Activated T-cell treated with anti-CD3 and anti-CD28 coated beads, Interleukin-2, amount 50 U/mL, for 72 hours (primary cell): ENCODE results near the gene HIVEP3. TPM values are rescaled to one million over a fixed set of nuclear protein-coding genes. Genes with fewer than 3 reads are reported as not detected.

Experiments
- ATAC-seq, 2 donors: fragments of 150-1000 bp; cut with Tn5 transposase; replicated peaks in 1 of 2; 2 replicates each; pipeline ENCODE4 v1.10.0; 2021; ENCODE audit warnings: moderate library complexity in 2 of 2, mild to moderate bottlenecking in 1 of 2
- DNase-seq, 2 donors: peaks; one replicate each; pipeline ENCODE4 v3.0.0; 2021 to 2022; ENCODE audit warnings: mixed read lengths in 1 of 2
- H3K27ac Mint-ChIP-seq: one replicate; pipeline ENCODE4 v1.8.0; 2022; ENCODE audit warnings: mild to moderate bottlenecking, moderate library complexity, mixed read lengths
- H3K27me3 Mint-ChIP-seq: one replicate; pipeline ENCODE4 v1.8.0; 2022; ENCODE audit warnings: low read depth, mixed read lengths
- H3K36me3 Mint-ChIP-seq, 2 donors: one replicate each; pipeline ENCODE4 v1.8.0; 2022; ENCODE audit warnings: mixed read lengths in 2 of 2, mild to moderate bottlenecking in 1 of 2; ENCODE audit not compliant: insufficient read depth in 2 of 2
- H3K4me1 Mint-ChIP-seq: one replicate; pipeline ENCODE4 v1.8.0; 2022; ENCODE audit warnings: low read depth, mixed read lengths
- H3K4me3 Mint-ChIP-seq, 2 donors: one replicate each; pipeline ENCODE4 v1.8.0; 2022; ENCODE audit warnings: mild to moderate bottlenecking in 2 of 2, mixed read lengths in 2 of 2, moderate library complexity in 2 of 2
- H3K9me3 Mint-ChIP-seq, 2 donors: one replicate each; pipeline ENCODE4 v1.8.0; 2022; ENCODE audit warnings: mixed read lengths in 2 of 2
- total RNA-seq, 2 donors: library from RNA; stranded (reverse); gene quantifications; one replicate each; pipeline ENCODE4 v1.2.3, GENCODE V29; 2022

Gene HIVEP3
- total RNA-seq, 2 donors from 2014 or later: 22.8 to 29.2 TPM

DNA sequence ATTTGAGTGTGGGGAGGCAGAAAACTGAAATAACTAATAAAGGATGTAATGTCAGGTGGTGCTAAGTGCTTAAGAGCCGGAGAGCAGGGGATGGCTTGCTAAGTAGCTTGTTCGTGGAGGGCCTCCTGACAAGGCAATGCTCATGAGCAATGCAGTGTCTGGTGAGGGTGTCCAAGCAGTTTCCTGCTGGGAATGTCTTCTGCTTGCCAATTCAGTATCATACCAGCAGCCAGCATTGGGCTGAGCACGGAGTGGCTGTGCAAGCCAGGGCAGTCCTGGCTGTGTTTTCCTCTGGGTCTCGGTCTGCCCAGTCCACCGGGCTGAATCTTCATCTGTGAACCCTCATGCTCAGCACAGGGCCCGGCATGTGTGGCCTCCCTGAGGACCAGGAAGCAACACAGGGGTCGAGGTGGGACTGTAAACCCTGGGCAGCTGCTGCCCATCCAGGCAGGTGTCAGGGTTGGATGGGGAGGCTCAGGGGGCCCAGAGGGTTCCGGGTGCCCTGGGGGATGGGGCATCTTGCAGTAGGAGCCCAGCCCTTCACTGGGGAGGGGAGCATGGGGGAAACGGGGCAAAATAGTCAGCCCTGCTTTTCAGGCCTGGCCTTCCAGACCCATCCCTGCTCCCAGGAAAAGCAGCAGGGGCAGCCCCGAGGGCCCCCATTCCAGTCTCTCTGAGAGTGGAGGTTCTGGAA is 461.7 kb downstream of the HIVEP3 start:
- H3K27ac Mint-ChIP-seq: no peak overlapping the region
- no peaks in the 10 kb centered on the region for H3K9me3 Mint-ChIP-seq
- H3K27me3 Mint-ChIP-seq: no peaks in the 10 kb centered on the region
- H3K36me3 Mint-ChIP-seq: no peaks in the 10 kb centered on the region
- H3K4me3 Mint-ChIP-seq: no peak overlapping the region
- ATAC-seq: no peak
- no peaks in the 10 kb centered on the region for H3K4me1 Mint-ChIP-seq
- DNase-seq: no peak

Other genes with a start within 250 kb of the HIVEP3 start
- not detected for gene GUCA2B, start 234.5 kb upstream of the HIVEP3 start, total RNA-seq
- gene GUCA2A, start 245.8 kb upstream of the HIVEP3 start, total RNA-seq: not detected